Measurements from ENCODE around the gene COL7A1.

COL7A1 gene

GRCh38 chr3:48619541-48620524, 24.7 kb upstream of the COL7A1 start:
- DNase-seq (ENCODE audit: low read depth in 2 of 2): no peak

GRCh38 chr3:48617559-48617958, 22.4 kb upstream of the COL7A1 start:
- no peak for DNase-seq (ENCODE audit: low read depth in 2 of 2)

- DNase-seq (ENCODE audit: low read depth in 2 of 2): no peak
Measured at GRCh38 chr3:48614044-48614443, 18.9 kb upstream of the COL7A1 start.

- no peak for DNase-seq (ENCODE audit: low read depth in 2 of 2)
Measured at GRCh38 chr3:48612309-48612708, 17.2 kb upstream of the COL7A1 start.

- DNase-seq (ENCODE audit: low read depth in 2 of 2): peak; percentile 81 to 86
Measured at GRCh38 chr3:48609088-48610005, 14.2 kb upstream of the COL7A1 start, which contains the start of gene UQCRC1. TSS of gene UQCRC1 (minus strand) at chr3:48609646. CDS start at chr3:48609620, 26 bp downstream.

GRCh38 chr3:48607519-48607918, 12.4 kb upstream of the COL7A1 start:
- DNase-seq (ENCODE audit: low read depth in 2 of 2): no peak

- no peak for DNase-seq (ENCODE audit: low read depth in 2 of 2)
Measured at GRCh38 chr3:48601622-48601994, 6.5 kb upstream of the COL7A1 start.

GRCh38 chr3:48600711-48601621, 5.8 kb upstream of the COL7A1 start:
- DNase-seq (ENCODE audit: low read depth in 2 of 2): no peak

GRCh38 chr3:48599509-48600285, 4.6 kb upstream of the COL7A1 start:
- DNase-seq (ENCODE audit: low read depth in 2 of 2): no peak

GRCh38 chr3:48599077-48599501, 4.0 kb upstream of the COL7A1 start:
- no peak for DNase-seq (ENCODE audit: low read depth in 2 of 2)

GRCh38 chr3:48598323-48599076, 3.4 kb upstream of the COL7A1 start:
- no peak for DNase-seq (ENCODE audit: low read depth in 2 of 2)

GRCh38 chr3:48597408-48597800, 2.3 kb upstream of the COL7A1 start:
- DNase-seq (ENCODE audit: low read depth in 2 of 2): no peak

- no peak for DNase-seq (ENCODE audit: low read depth in 2 of 2)
Measured at GRCh38 chr3:48596676-48597407, 1.7 kb upstream of the COL7A1 start.

GRCh38 chr3:48596157-48596556, 1.0 kb upstream of the COL7A1 start:
- no peak for DNase-seq (ENCODE audit: low read depth in 2 of 2)

- DNase-seq (ENCODE audit: low read depth in 2 of 2): no peak
Measured at GRCh38 chr3:48595526-48596121, 495 bp upstream of the COL7A1 start.

- no peak for DNase-seq (ENCODE audit: low read depth in 2 of 2)
Measured at GRCh38 chr3:48594417-48595049, 596 bp downstream of the COL7A1 start.

- no peak for DNase-seq (ENCODE audit: low read depth in 2 of 2)
Measured at GRCh38 chr3:48593337-48593736, 1.8 kb downstream of the COL7A1 start.

GRCh38 chr3:48592519-48593087, 2.5 kb downstream of the COL7A1 start:
- DNase-seq (ENCODE audit: low read depth in 2 of 2): no peak
